GM19023 (cell line): ENCODE measurements around the gene RSPH4A.
"Not testable (repeated sequence)": the region's sequence is repeated elsewhere in the genome, so short reads cannot be mapped to it uniquely, and the experiment has no call there.

Experiments used
- ATAC-seq: cut with Tn5 transposase; IDR thresholded peaks from one replicate; pipeline ENCODE4 v1.9.1; 2021; ENCODE audit warnings: mild to moderate bottlenecking, moderate library complexity; ENCODE audit not compliant: unreplicated experiment

Gene RSPH4A

GRCh38 chr6:116615937-116616736 is at the start of gene RSPH4A:
RSPH4A (plus strand) TSS chr6:116616479; CDS start chr6:116616624, 145 bp downstream.
- peak; percentile 100 for ATAC-seq

- no peak for ATAC-seq
Observed at GRCh38 chr6:116568111-116568510, 48.2 kb upstream of the RSPH4A start.

GRCh38 chr6:116568821-116569755 is 47.2 kb upstream of the RSPH4A start:
- ATAC-seq: no peak

GRCh38 chr6:116570856-116571682 is 45.2 kb upstream of the RSPH4A start, which contains the start of gene RWDD1:
RWDD1 (plus strand) TSS chr6:116571504; CDS start chr6:116571583, 79 bp downstream.
- peak; percentile 95 for ATAC-seq

GRCh38 chr6:116571683-116572000 is 44.6 kb upstream of the RSPH4A start:
- no peak for ATAC-seq

- ATAC-seq: no peak
Observed at GRCh38 chr6:116572162-116572561, 44.1 kb upstream of the RSPH4A start.

- no peak for ATAC-seq
Observed at GRCh38 chr6:116575227-116575626, 41.1 kb upstream of the RSPH4A start.

- ATAC-seq: no peak
Observed at GRCh38 chr6:116577486-116577885, 38.8 kb upstream of the RSPH4A start.

- no peak for ATAC-seq
Observed at GRCh38 chr6:116578335-116578734, 37.9 kb upstream of the RSPH4A start.

- no peak for ATAC-seq
Observed at GRCh38 chr6:116579143-116579542, 37.1 kb upstream of the RSPH4A start.

GRCh38 chr6:116580198-116580597 is 36.1 kb upstream of the RSPH4A start:
- no peak for ATAC-seq

GRCh38 chr6:116586276-116586675 is 30.0 kb upstream of the RSPH4A start:
- ATAC-seq: no peak

GRCh38 chr6:116586738-116587137 is 29.5 kb upstream of the RSPH4A start:
- no peak for ATAC-seq

- no peak for ATAC-seq
Observed at GRCh38 chr6:116595247-116595646, 21.0 kb upstream of the RSPH4A start.

GRCh38 chr6:116596815-116597214 is 19.5 kb upstream of the RSPH4A start:
- no peak for ATAC-seq

- ATAC-seq: not testable (repeated sequence)
Observed at GRCh38 chr6:116603916-116604315, 12.4 kb upstream of the RSPH4A start.

GRCh38 chr6:116604868-116605267 is 11.4 kb upstream of the RSPH4A start:
- ATAC-seq: not testable (repeated sequence)

- ATAC-seq: no peak
Observed at GRCh38 chr6:116605935-116606334, 10.3 kb upstream of the RSPH4A start.

- no peak for ATAC-seq
Observed at GRCh38 chr6:116611056-116611455, 5.2 kb upstream of the RSPH4A start.

GRCh38 chr6:116616737-116617053 is 416 bp downstream of the RSPH4A start:
- peak; percentile 35 for ATAC-seq
